Stimulated activated naive CD4-positive, alpha-beta T cell (primary cell): Measurements from ENCODE around the gene CSNK2A1.
"Not testable (repeated sequence)": the region's sequence is repeated elsewhere in the genome, so short reads cannot be mapped to it uniquely, and the experiment has no call there.

Experiments
- DNase-seq, 6 experiments: peaks; one replicate each; lab custom pipeline; 2025; lab: John Stamatoyannopoulos, UW

The CSNK2A1 gene

GRCh38 chr20:454951-455350 is 88.6 kb downstream of the CSNK2A1 start:
- DNase-seq, result no peak

GRCh38 chr20:452021-452420 is 91.6 kb downstream of the CSNK2A1 start:
- DNase-seq, result not testable (repeated sequence)

GRCh38 chr20:445514-446336 is 97.9 kb downstream of the CSNK2A1 start:
- DNase-seq, result no peak

GRCh38 chr20:444862-445426 is 98.6 kb downstream of the CSNK2A1 start:
- no peak for DNase-seq

GRCh38 chr20:444117-444516 is 99.5 kb downstream of the CSNK2A1 start:
- no peak for DNase-seq

- no peak for DNase-seq
Measured at GRCh38 chr20:443223-443775, 100.3 kb downstream of the CSNK2A1 start.

GRCh38 chr20:440636-441035 is 103.0 kb downstream of the CSNK2A1 start:
- no peak for DNase-seq

GRCh38 chr20:440148-440547 is 103.4 kb downstream of the CSNK2A1 start:
- DNase-seq, result no peak

- peak; percentile 19 to 72 (median 52) for DNase-seq
Measured at GRCh38 chr20:438571-439469, 104.8 kb downstream of the CSNK2A1 start.

- no peak for DNase-seq
Measured at GRCh38 chr20:437787-438486, 105.7 kb downstream of the CSNK2A1 start.

GRCh38 chr20:436476-436875 is 107.1 kb downstream of the CSNK2A1 start:
- DNase-seq, result no peak

GRCh38 chr20:435558-435957 is 108.0 kb downstream of the CSNK2A1 start:
- DNase-seq, result no peak

GRCh38 chr20:434661-435419 is 108.8 kb downstream of the CSNK2A1 start:
- no peak for DNase-seq

GRCh38 chr20:434221-434620 is 109.4 kb downstream of the CSNK2A1 start:
- DNase-seq, result no peak

- peak in 2 of 6 experiments; percentile 10 to 14 for DNase-seq
Measured at GRCh38 chr20:433300-433975, 110.2 kb downstream of the CSNK2A1 start.

GRCh38 chr20:432677-433299 is 110.8 kb downstream of the CSNK2A1 start:
- DNase-seq, result no peak

- DNase-seq, result no peak
Measured at GRCh38 chr20:432208-432607, 111.4 kb downstream of the CSNK2A1 start.

- DNase-seq, result peak in 4 of 6 experiments; percentile 10 to 29 (median 18)
Measured at GRCh38 chr20:431012-431904, 112.3 kb downstream of the CSNK2A1 start.
